Glutamatergic neuron (in vitro differentiated cells): ENCODE results near the gene SEC31A. TPM values are rescaled to one million over a fixed set of nuclear protein-coding genes. Genes with fewer than 3 reads are reported as not detected.

Experiments
- DNase-seq: peaks from one replicate; pipeline ENCODE4 v3.0.0; 2022
- H3K27ac Mint-ChIP-seq: one replicate; pipeline ENCODE4 v1.8.0; 2020; ENCODE audit warnings: mild to moderate bottlenecking, mixed read lengths, inconsistent platforms; ENCODE audit not compliant: unreplicated experiment
- H3K27me3 Mint-ChIP-seq: one replicate; pipeline ENCODE4 v1.8.0; 2020; ENCODE audit warnings: mild to moderate bottlenecking, moderate library complexity, mixed read lengths, inconsistent platforms; ENCODE audit not compliant: unreplicated experiment
- H3K36me3 Mint-ChIP-seq: one replicate; pipeline ENCODE4 v1.8.0; 2020; ENCODE audit warnings: mild to moderate bottlenecking, mixed read lengths, inconsistent platforms; ENCODE audit not compliant: unreplicated experiment
- H3K4me1 Mint-ChIP-seq: one replicate; pipeline ENCODE4 v1.8.0; 2020; ENCODE audit warnings: mild to moderate bottlenecking, low read depth, mixed read lengths, inconsistent platforms; ENCODE audit not compliant: unreplicated experiment
- H3K4me3 Mint-ChIP-seq: one replicate; pipeline ENCODE4 v1.8.0; 2020; ENCODE audit warnings: mild to moderate bottlenecking, mixed read lengths, inconsistent platforms; ENCODE audit not compliant: unreplicated experiment
- H3K9me3 Mint-ChIP-seq: one replicate; pipeline ENCODE4 v1.8.0; 2020; ENCODE audit warnings: mild to moderate bottlenecking, moderate library complexity, mixed read lengths, inconsistent platforms; ENCODE audit not compliant: unreplicated experiment
- CTCF ChIP-seq: fragments of 200-600 bp; sonication (generic); IDR thresholded peaks from one replicate; pipeline ENCODE4 v1.5.0; 2021; ENCODE audit not compliant: partially characterized antibody, unreplicated experiment
- total RNA-seq: library from RNA; stranded (reverse); fragmentation: NEBNext Ultra II Directional; extraction: Animal tissue kit (Norgen Biotek cat#: 25700); gene quantifications from one replicate; pipeline ENCODE4 v1.2.1, GENCODE V29; 2021; ENCODE audit not compliant: unreplicated experiment

SEC31A gene
- total RNA-seq, 1 donor from 2014 or later = 201 TPM

GRCh38 chr4:82787342-82787741 is 103.6 kb downstream of the SEC31A start:
- Mint-ChIP-seq H3K4me1 (peaks cover 27% of the 10 kb centered on the region), H3K27ac (no peak overlapping the region), H3K36me3 (peaks cover 5% of the 10 kb centered on the region), H3K27me3 (peaks cover 20% of the 10 kb centered on the region), H3K4me3 (no peak overlapping the region), H3K9me3 (peaks cover 3% of the 10 kb centered on the region)
- DNase-seq = no peak
- TF ChIP-seq CTCF = no peak

GRCh38 chr4:82786828-82787227 is 104.1 kb downstream of the SEC31A start:
- TF ChIP-seq CTCF = no peak
- H3K27me3 Mint-ChIP-seq = peaks cover 20% of the 10 kb centered on the region
- no peak overlapping the region for H3K4me3 Mint-ChIP-seq
- H3K9me3 Mint-ChIP-seq = peaks cover 3% of the 10 kb centered on the region
- H3K4me1 Mint-ChIP-seq = peaks cover 29% of the 10 kb centered on the region
- no peak for DNase-seq
- peaks cover 5% of the 10 kb centered on the region for H3K36me3 Mint-ChIP-seq
- H3K27ac Mint-ChIP-seq = no peak overlapping the region

GRCh38 chr4:82785611-82786400 is 105.1 kb downstream of the SEC31A start:
- peaks cover 3% of the 10 kb centered on the region for H3K9me3 Mint-ChIP-seq
- H3K27ac Mint-ChIP-seq = peak overlapping the region; percentile 92
- peak overlapping the region; percentile 76 for H3K4me3 Mint-ChIP-seq
- peaks cover 28% of the 10 kb centered on the region for H3K4me1 Mint-ChIP-seq
- DNase-seq = no peak
- H3K27me3 Mint-ChIP-seq = peaks cover 20% of the 10 kb centered on the region
- no peak for TF ChIP-seq CTCF
- no peaks in the 10 kb centered on the region for H3K36me3 Mint-ChIP-seq

- no peaks in the 10 kb centered on the region for H3K36me3 Mint-ChIP-seq
- DNase-seq = peak; percentile 59
- H3K4me1 Mint-ChIP-seq = peaks cover 28% of the 10 kb centered on the region
- TF ChIP-seq CTCF = no peak
- peak overlapping the region; percentile 92 for H3K27ac Mint-ChIP-seq
- peak overlapping the region; percentile 76 for H3K4me3 Mint-ChIP-seq
- H3K9me3 Mint-ChIP-seq = no peaks in the 10 kb centered on the region
- H3K27me3 Mint-ChIP-seq = peaks cover 15% of the 10 kb centered on the region
Observed at GRCh38 chr4:82784681-82785610, 106.0 kb downstream of the SEC31A start.
